Epithelial cell of proximal tubule (primary cell): Measurements from ENCODE around the gene KRT15. TPM values are rescaled to one million over a fixed set of nuclear protein-coding genes. Genes with fewer than 3 reads are reported as not detected.

ENCODE experiments used
- DNase-seq: peaks from one replicate; pipeline ENCODE4 v3.0.0-alpha.2; 2011; ENCODE audit warnings: low read depth
- H3K4me3 ChIP-seq: 2 replicates; pipeline ENCODE4 v1.5.1; 2011; ENCODE audit warnings: low read depth, mild to moderate bottlenecking, low read length
- total RNA-seq: library from RNA; depleted of rRNA; stranded (reverse); fragments of >200 nt; gene quantifications from 2 replicates; pipeline ENCODE4 v1.2.3, GENCODE V29; 2015
- TF ChIP-seq, protein P1 (sequence below): conservative IDR thresholded peaks from 2 replicates; pipeline ENCODE4 v1.5.1; 2012; ENCODE audit warnings: low read depth, mild to moderate bottlenecking, low read length

Gene KRT15
- total RNA-seq, 1 donor from 2014 or later = 4.6 TPM

GRCh38 chr17:41486809-41487530 is 31.7 kb downstream of the KRT15 start:
- H3K4me3 ChIP-seq = no peak overlapping the region
- no peak for DNase-seq
- TF ChIP-seq, protein P1, sequence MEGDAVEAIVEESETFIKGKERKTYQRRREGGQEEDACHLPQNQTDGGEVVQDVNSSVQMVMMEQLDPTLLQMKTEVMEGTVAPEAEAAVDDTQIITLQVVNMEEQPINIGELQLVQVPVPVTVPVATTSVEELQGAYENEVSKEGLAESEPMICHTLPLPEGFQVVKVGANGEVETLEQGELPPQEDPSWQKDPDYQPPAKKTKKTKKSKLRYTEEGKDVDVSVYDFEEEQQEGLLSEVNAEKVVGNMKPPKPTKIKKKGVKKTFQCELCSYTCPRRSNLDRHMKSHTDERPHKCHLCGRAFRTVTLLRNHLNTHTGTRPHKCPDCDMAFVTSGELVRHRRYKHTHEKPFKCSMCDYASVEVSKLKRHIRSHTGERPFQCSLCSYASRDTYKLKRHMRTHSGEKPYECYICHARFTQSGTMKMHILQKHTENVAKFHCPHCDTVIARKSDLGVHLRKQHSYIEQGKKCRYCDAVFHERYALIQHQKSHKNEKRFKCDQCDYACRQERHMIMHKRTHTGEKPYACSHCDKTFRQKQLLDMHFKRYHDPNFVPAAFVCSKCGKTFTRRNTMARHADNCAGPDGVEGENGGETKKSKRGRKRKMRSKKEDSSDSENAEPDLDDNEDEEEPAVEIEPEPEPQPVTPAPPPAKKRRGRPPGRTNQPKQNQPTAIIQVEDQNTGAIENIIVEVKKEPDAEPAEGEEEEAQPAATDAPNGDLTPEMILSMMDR = peak; percentile 41

- DNase-seq = no peak
- no peak overlapping the region for H3K4me3 ChIP-seq
- TF ChIP-seq, protein P1 = no peak
Measured at GRCh38 chr17:41486316-41486715, 32.4 kb downstream of the KRT15 start.

DNA sequence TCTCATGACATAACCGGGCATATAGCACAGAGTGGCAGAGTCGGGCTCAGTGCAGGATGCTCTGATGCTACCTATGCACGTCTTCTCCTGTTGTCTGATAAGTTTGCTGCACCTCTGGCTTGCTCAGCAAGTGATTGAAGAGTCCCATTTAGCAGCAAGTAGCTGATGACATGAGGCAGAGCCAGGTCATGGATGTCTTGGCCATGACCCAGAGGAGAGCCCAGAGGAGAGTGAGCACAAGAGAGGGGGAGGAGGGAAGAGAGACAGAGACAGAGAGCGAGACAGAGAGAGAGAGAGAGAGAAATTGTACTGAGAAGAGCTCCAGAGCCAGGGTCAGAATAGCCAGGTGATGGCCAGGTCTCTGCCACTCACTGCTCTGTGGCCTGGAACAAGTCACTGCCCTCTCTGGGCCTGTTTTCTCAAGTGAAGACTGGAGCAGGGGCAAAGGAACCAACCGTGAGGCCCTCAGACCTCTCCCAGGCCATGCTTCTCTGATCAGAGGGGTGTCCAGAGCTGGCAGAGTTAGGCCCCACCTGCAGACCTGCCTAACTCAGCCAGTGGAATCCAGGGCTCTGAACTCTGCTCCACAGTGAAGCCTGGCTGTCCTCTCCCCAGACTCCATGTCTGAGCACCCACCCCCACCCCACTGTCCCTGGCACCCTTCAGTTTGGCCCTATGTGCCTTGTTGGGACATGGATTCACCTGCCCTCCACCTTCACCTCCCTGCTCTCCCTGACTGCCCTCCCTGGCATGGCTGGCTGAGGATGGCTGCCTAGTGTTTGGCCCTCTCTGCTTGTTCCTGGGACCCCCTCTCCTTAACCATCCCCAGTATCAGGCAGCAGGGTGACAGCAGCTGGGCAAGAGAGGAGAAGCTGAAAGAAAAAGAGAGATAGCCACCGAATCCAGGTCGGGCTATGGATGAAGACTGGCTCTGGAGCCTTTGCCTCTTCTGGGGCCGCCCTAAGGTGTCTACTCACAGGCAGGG is 33.5 kb downstream of the KRT15 start:
- no peak for DNase-seq
- no peak overlapping the region for H3K4me3 ChIP-seq
- TF ChIP-seq, protein P1 = no peak

- DNase-seq = no peak
- no peak overlapping the region for H3K4me3 ChIP-seq
- TF ChIP-seq, protein P1 = no peak
Measured at GRCh38 chr17:41483991-41484826, 34.5 kb downstream of the KRT15 start.

GRCh38 chr17:41483531-41483930 is 35.2 kb downstream of the KRT15 start:
- DNase-seq = no peak
- no peak overlapping the region for H3K4me3 ChIP-seq
- TF ChIP-seq, protein P1 = no peak

DNA sequence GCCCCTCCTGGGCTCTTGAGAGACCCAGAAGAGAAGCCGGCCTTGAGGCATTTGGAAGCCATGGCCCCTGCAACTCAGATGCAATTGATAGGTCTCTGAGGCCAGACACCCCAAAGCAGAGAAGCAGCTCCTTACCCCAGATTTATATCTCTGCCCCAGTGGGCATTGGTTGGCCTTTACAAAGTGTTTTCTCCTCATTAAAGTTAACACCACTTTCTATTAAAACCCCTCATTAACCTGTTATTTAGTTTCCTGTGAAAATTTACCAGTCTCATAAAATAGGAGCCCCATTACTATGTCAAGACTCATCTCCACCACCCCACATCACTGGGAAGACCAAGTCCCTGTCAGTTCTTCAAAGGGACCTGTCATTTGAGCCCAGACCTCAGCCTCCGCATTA is 37.7 kb downstream of the KRT15 start, which contains the start of gene KRT35:
Gene KRT35 (minus strand): TSS at position 116 of the 400 bp plus-strand sequence. CDS start 54 bp downstream, at position 62.
- H3K4me3 ChIP-seq = no peak within 1 kb of the TSS
- TF ChIP-seq, protein P1 = no peak
- DNase-seq = no peak
